Hepatocyte (in vitro differentiated cells): ENCODE results near the gene ZNF638. TPM values are rescaled to one million over a fixed set of nuclear protein-coding genes. Genes with fewer than 3 reads are reported as not detected.

ENCODE experiments used
- DNase-seq: peaks from one replicate; pipeline ENCODE4 v3.0.0-alpha.2; 2016; ENCODE audit warnings: low spot score
- H2AFZ ChIP-seq: fragments of 200-600 bp; sonication (generic); 2 replicates; pipeline ENCODE4 v1.6.0; 2016; ENCODE audit warnings: antibody characterized with exemption, mild to moderate bottlenecking
- H3K27ac ChIP-seq: fragments of 200-600 bp; sonication (generic); 2 replicates; pipeline ENCODE4 v1.5.1; 2016; ENCODE audit warnings: mild to moderate bottlenecking
- H3K27me3 ChIP-seq: fragments of 200-600 bp; sonication (generic); 2 replicates; pipeline ENCODE4 v1.6.1; 2016
- H3K36me3 ChIP-seq: fragments of 200-600 bp; sonication (generic); replicated peaks from 2 replicates; pipeline ENCODE4 v1.5.1; 2016; ENCODE audit warnings: low read depth; ENCODE audit not compliant: insufficient read depth
- H3K4me1 ChIP-seq: fragments of 200-600 bp; sonication (generic); 2 replicates; pipeline ENCODE4 v1.5.1; 2016; ENCODE audit warnings: mild to moderate bottlenecking, moderate library complexity; ENCODE audit not compliant: insufficient read depth
- H3K4me2 ChIP-seq: fragments of 200-600 bp; sonication (generic); 2 replicates; pipeline ENCODE4 v1.6.0; 2016
- H3K4me3 ChIP-seq: fragments of 200-600 bp; sonication (generic); 2 replicates; pipeline ENCODE4 v1.5.1; 2016; ENCODE audit warnings: mild to moderate bottlenecking
- H3K79me2 ChIP-seq: fragments of 200-600 bp; sonication (generic); 2 replicates; pipeline ENCODE4 v1.6.0; 2017; ENCODE audit warnings: mild to moderate bottlenecking
- H3K9me2 ChIP-seq: fragments of 200-600 bp; sonication (generic); replicated peaks from 2 replicates; pipeline ENCODE4 v1.6.0; 2017; ENCODE audit warnings: mild to moderate bottlenecking; ENCODE audit not compliant: insufficient read depth
- H3K9me3 ChIP-seq: fragments of 200-600 bp; sonication (generic); 2 replicates; pipeline ENCODE4 v1.5.1; 2016; ENCODE audit warnings: low read depth, mild to moderate bottlenecking
- H4K20me1 ChIP-seq: fragments of 200-600 bp; sonication (generic); 2 replicates; pipeline ENCODE4 v1.6.0; 2016; ENCODE audit warnings: mild to moderate bottlenecking; ENCODE audit not compliant: insufficient read depth, poor library complexity, severe bottlenecking
- EZH2 ChIP-seq: fragments of 200-600 bp; sonication (generic); IDR thresholded peaks from 2 replicates; pipeline ENCODE4 v1.6.1; 2016; ENCODE audit warnings: antibody characterized with exemption, mild to moderate bottlenecking, borderline replicate concordance
- EZH2phosphoT487 ChIP-seq: fragments of 200-600 bp; sonication (generic); IDR thresholded peaks from one replicate; pipeline ENCODE4 v1.6.1; 2018; ENCODE audit warnings: antibody characterized with exemption, mild to moderate bottlenecking, low read depth, moderate library complexity; ENCODE audit not compliant: unreplicated experiment, severe bottlenecking
- WGBS: methylation state at CpG from one replicate; pipeline ENCODE4 v1.1.6; 2016; ENCODE audit warnings: low lambda C conversion rate; ENCODE audit errors: missing lambda C conversion rate; 5-methylcytosine and 5-hydroxymethylcytosine counted together
- polyA plus RNA-seq: library from polyadenylated mRNA; unstranded; fragments of >200 nt; fragmentation: Nextera tagmentation; extraction: Ambion mirVana; gene quantifications from 2 replicates; pipeline ENCODE4 v1.2.1, GENCODE V29; 2016
- total RNA-seq: library from RNA; depleted of rRNA; stranded (reverse); fragments of >200 nt; gene quantifications from 2 replicates; pipeline ENCODE4 v1.2.3, GENCODE V29; 2014
- TF ChIP-seq, protein P1 (sequence below): fragments of 200-600 bp; sonication (generic); IDR thresholded peaks from 2 replicates; pipeline ENCODE4 v1.5.1; 2016; ENCODE audit warnings: antibody characterized with exemption, mild to moderate bottlenecking; ENCODE audit not compliant: poor library complexity

Gene ZNF638
- total and polyA plus RNA-seq, 2 experiments from 2014 or later = 41.2 to 141 TPM

- WGBS = 98% methylated on average over 12 of the region's 12 CpGs
- no peak for DNase-seq
- TF ChIP-seq EZH2 (no peak), EZH2phosphoT487 (no peak)
- TF ChIP-seq, protein P1, sequence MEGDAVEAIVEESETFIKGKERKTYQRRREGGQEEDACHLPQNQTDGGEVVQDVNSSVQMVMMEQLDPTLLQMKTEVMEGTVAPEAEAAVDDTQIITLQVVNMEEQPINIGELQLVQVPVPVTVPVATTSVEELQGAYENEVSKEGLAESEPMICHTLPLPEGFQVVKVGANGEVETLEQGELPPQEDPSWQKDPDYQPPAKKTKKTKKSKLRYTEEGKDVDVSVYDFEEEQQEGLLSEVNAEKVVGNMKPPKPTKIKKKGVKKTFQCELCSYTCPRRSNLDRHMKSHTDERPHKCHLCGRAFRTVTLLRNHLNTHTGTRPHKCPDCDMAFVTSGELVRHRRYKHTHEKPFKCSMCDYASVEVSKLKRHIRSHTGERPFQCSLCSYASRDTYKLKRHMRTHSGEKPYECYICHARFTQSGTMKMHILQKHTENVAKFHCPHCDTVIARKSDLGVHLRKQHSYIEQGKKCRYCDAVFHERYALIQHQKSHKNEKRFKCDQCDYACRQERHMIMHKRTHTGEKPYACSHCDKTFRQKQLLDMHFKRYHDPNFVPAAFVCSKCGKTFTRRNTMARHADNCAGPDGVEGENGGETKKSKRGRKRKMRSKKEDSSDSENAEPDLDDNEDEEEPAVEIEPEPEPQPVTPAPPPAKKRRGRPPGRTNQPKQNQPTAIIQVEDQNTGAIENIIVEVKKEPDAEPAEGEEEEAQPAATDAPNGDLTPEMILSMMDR = no peak
Measured at GRCh38 chr2:71389384-71390072, 57.9 kb downstream of the ZNF638 start.

GRCh38 chr2:71393216-71393615 is 61.6 kb downstream of the ZNF638 start:
- Histone ChIP-seq H3K4me1 (no peaks in the 10 kb centered on the region), H3K9me2 (no peaks in the 10 kb centered on the region), H3K27me3 (no peaks in the 10 kb centered on the region), H3K4me2 (no peak overlapping the region), H3K36me3 (peaks cover 3% of the 10 kb centered on the region), H3K4me3 (no peak overlapping the region), H3K79me2 (peaks cover 3% of the 10 kb centered on the region), H3K9me3 (no peaks in the 10 kb centered on the region), H4K20me1 (no peaks in the 10 kb centered on the region), H2AFZ (no peak overlapping the region), H3K27ac (no peak overlapping the region)
- WGBS = 96% methylated on average over 8 of the region's 8 CpGs
- no peak for DNase-seq
- TF ChIP-seq EZH2 (no peak), EZH2phosphoT487 (no peak)
- TF ChIP-seq, protein P1 = no peak

More at GRCh38 chr2:71389384-71390072, 57.9 kb downstream of the ZNF638 start:
- H3K36me3 ChIP-seq = peaks cover 3% of the 10 kb centered on the region
- H3K27me3 ChIP-seq = no peaks in the 10 kb centered on the region
- H3K4me1 ChIP-seq = no peaks in the 10 kb centered on the region
- no peaks in the 10 kb centered on the region for H3K9me2 ChIP-seq
- H3K9me3 ChIP-seq = no peaks in the 10 kb centered on the region
- H3K4me2 ChIP-seq = no peak overlapping the region
- H3K79me2 ChIP-seq = peaks cover 4% of the 10 kb centered on the region
- no peaks in the 10 kb centered on the region for H4K20me1 ChIP-seq
- no peak overlapping the region for H3K27ac ChIP-seq
- no peak overlapping the region for H2AFZ ChIP-seq
- H3K4me3 ChIP-seq = no peak overlapping the region

- H3K9me3 ChIP-seq = no peaks in the 10 kb centered on the region
- no peaks in the 10 kb centered on the region for H3K27me3 ChIP-seq
- no peak for TF ChIP-seq EZH2
- TF ChIP-seq, protein P1 = no peak
- TF ChIP-seq EZH2phosphoT487 = no peak
- H3K9me2 ChIP-seq = no peaks in the 10 kb centered on the region
- peaks cover 3% of the 10 kb centered on the region for H3K36me3 ChIP-seq
- no peak for DNase-seq
- H3K4me2 ChIP-seq = no peak overlapping the region
- H3K27ac ChIP-seq = no peak overlapping the region
- H3K4me1 ChIP-seq = no peaks in the 10 kb centered on the region
- H3K79me2 ChIP-seq = peaks cover 3% of the 10 kb centered on the region
- no peak overlapping the region for H2AFZ ChIP-seq
- 75% methylated on average over 10 of the region's 10 CpGs for WGBS
- H3K4me3 ChIP-seq = no peak overlapping the region
- no peaks in the 10 kb centered on the region for H4K20me1 ChIP-seq
Measured at GRCh38 chr2:71395471-71395870, 63.9 kb downstream of the ZNF638 start.
